Measurements from ENCODE around the gene POU5F1. TPM values are rescaled to one million over a fixed set of nuclear protein-coding genes. Genes with fewer than 3 reads are reported as not detected.

The POU5F1 gene
- total and polyA plus RNA-seq, 7 donors: 0.22 to 0.89 (median 0.31) TPM; not detected in 1

DNA sequence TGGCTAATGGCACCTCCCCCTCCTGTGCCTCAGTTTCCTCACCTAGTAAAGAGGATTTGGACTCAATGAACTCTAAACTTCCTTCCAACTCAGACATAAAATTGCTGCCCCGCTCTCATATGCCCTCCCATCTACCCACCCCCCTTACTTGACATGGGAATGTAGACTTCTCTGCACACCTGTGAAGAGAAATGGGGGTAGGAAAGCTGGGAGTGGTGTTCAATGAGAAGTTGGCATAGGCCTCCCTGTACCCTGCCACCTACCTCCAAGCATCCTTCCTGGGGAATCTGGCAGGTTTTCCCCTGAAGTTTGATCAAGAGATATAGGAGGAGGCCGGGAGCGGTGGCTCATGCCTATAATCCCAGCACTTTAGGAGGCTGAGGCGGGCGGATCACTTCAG, 3.9 kb upstream of the POU5F1 start:
- Histone ChIP-seq H3K4me3 (no peak overlapping the region), H3K27me3 (ENCODE audit: insufficient read depth in 3 of 3, low read length in 2 of 3) (no peaks in the 10 kb centered on the region), H3K4me1 (no peaks in the 10 kb centered on the region), H3K9me3 (no peaks in the 10 kb centered on the region), H3K27ac (no peak overlapping the region), H3K36me3 (ENCODE audit: insufficient read depth in 1 of 2, low read depth in 1 of 2) (no peaks in the 10 kb centered on the region)
- 84 to 90% (median 88%) methylated on average over 4 to 5 of the region's 5 CpGs for WGBS, 3 donors
- DNase-seq (no peak), ATAC-seq (no peak)
- intact Hi-C loops (cut with DNase I): no loop called here
- TF ChIP-seq, protein P1, sequence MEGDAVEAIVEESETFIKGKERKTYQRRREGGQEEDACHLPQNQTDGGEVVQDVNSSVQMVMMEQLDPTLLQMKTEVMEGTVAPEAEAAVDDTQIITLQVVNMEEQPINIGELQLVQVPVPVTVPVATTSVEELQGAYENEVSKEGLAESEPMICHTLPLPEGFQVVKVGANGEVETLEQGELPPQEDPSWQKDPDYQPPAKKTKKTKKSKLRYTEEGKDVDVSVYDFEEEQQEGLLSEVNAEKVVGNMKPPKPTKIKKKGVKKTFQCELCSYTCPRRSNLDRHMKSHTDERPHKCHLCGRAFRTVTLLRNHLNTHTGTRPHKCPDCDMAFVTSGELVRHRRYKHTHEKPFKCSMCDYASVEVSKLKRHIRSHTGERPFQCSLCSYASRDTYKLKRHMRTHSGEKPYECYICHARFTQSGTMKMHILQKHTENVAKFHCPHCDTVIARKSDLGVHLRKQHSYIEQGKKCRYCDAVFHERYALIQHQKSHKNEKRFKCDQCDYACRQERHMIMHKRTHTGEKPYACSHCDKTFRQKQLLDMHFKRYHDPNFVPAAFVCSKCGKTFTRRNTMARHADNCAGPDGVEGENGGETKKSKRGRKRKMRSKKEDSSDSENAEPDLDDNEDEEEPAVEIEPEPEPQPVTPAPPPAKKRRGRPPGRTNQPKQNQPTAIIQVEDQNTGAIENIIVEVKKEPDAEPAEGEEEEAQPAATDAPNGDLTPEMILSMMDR (IDR thresholded peaks at IDR 0.05): no peak

DNA sequence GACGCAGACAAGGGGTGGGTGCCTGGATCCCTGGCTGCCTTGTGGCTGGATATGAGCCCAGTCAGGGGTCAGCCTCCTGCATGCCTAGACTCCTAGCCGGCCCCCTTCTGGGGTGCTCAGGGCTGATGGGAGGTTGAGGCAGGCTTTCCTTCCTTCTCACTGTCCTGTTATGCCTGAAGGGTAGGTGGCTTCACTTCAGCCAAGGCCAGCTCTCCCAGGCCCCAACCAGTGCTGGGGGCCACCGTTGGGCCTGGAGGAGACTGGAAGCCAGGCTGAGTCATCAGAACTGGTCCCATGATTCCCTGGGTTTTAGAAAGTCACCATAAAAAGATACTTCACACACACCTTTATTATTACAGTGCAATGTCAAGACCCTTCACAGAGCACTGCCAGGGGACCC, 2.9 kb upstream of the POU5F1 start:
- Histone ChIP-seq H3K9me3 (no peaks in the 10 kb centered on the region), H3K36me3 (ENCODE audit: insufficient read depth in 1 of 2, low read depth in 1 of 2) (no peaks in the 10 kb centered on the region), H3K4me3 (no peak overlapping the region), H3K27ac (no peak overlapping the region), H3K27me3 (ENCODE audit: insufficient read depth in 3 of 3, low read length in 2 of 3) (no peaks in the 10 kb centered on the region), H3K4me1 (no peaks in the 10 kb centered on the region)
- ATAC-seq (no peak), DNase-seq (no peak)
- intact Hi-C loops (cut with DNase I): no loop called here
- 58 to 71% (median 67%) methylated on average over 3 of the region's 3 CpGs for WGBS, 3 donors
- TF ChIP-seq, protein P1 (IDR thresholded peaks at IDR 0.05): no peak

DNA sequence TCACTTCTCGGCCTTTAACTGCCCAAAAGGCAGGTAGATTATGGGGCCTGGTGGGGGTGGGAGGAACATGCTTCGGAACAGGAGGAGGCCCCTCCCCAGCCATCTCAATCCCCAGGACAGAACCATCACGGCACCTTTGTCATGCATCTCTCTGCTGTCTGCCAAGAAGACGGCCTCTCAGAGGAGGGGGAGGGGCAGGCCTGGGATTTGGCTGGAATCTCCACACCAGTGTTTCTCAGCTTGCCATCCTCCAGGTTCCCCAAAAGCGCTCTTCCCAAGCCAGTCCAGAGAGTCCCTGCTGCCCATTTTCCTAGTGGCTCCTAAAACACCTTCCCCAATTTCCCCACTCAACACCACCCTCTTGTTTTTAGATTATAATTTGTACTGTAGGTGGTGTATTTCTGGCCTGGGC, 2.5 kb upstream of the POU5F1 start:
- 64 to 76% (median 66%) methylated on average over 5 of the region's 5 CpGs for WGBS, 3 donors
- Histone ChIP-seq H3K27me3 (ENCODE audit: insufficient read depth in 3 of 3, low read length in 2 of 3) (no peaks in the 10 kb centered on the region), H3K27ac (no peak overlapping the region), H3K9me3 (no peaks in the 10 kb centered on the region), H3K4me3 (no peak overlapping the region), H3K4me1 (no peaks in the 10 kb centered on the region), H3K36me3 (ENCODE audit: insufficient read depth in 1 of 2, low read depth in 1 of 2) (no peaks in the 10 kb centered on the region)
- ATAC-seq (no peak), DNase-seq (no peak)
- intact Hi-C loops (cut with DNase I): no loop called here
- TF ChIP-seq, protein P1 (IDR thresholded peaks at IDR 0.05): no peak

DNA sequence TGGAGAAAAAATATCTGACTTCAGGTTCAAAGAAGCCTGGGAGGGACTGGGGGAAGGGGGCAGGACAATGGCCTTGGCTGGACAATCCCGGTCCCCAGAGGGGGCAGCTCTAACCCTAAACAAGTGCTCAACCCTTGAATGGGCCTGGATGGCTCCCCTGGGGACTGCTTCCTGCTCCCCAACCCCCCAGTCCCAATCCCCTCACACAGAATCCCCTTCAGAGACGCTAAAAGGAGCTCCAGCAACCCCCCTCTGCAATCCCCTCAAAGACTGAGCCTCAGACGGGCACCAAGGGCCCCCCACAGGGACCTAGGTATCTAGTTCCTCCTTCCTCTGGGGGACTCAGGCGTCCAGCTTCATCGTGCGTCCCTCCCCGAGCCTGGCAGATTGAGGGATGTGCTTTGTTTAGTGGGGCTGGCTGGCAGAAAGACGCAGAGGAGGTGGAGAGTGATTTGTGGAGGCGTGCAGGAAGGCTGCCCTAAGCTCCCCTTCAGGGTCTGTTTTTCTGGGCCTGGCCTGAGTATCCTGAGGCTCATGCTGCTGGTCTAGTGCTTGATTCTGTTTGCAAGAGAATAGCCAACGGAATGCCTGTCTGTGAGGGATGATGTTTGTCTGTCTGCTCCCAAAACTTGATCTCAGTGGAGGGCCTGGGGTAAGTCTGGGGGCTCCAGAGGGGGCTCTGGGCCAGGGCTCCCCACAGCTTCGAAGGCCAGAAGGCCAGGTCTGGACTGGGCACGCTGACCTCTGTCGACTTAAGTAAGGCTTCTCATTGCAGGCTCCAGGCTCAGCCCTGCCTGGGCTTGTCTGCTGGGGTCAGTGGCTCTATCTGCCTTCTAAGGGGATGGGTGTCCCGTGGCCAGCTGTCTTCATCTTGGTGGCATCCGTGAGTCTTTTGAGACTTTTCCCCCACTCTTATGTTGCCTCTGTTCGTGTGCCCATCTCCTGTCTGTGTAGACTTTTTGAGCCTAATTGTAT, 1.7 kb upstream of the POU5F1 start:
- ATAC-seq (no peak), DNase-seq (no peak)
- Histone ChIP-seq H3K9me3 (no peaks in the 10 kb centered on the region), H3K27me3 (ENCODE audit: insufficient read depth in 3 of 3, low read length in 2 of 3) (no peaks in the 10 kb centered on the region), H3K27ac (no peak overlapping the region), H3K4me1 (no peaks in the 10 kb centered on the region), H3K36me3 (ENCODE audit: insufficient read depth in 1 of 2, low read depth in 1 of 2) (no peaks in the 10 kb centered on the region), H3K4me3 (no peak overlapping the region)
- 53 to 65% (median 53%) methylated on average over 15 to 16 of the region's 16 CpGs for WGBS, 3 donors
- TF ChIP-seq, protein P1 (IDR thresholded peaks at IDR 0.05): no peak
- intact Hi-C loops (cut with DNase I): no loop called here
